ENCODE data around the gene NFKBIE. TPM values are rescaled to one million over a fixed set of nuclear protein-coding genes. Genes with fewer than 3 reads are reported as not detected.

The NFKBIE gene
- polyA plus RNA-seq, 1 donor (not counting 4 experiments of a cell fraction or from before 2014, with no cell fraction given), result 7.3 TPM

DNA sequence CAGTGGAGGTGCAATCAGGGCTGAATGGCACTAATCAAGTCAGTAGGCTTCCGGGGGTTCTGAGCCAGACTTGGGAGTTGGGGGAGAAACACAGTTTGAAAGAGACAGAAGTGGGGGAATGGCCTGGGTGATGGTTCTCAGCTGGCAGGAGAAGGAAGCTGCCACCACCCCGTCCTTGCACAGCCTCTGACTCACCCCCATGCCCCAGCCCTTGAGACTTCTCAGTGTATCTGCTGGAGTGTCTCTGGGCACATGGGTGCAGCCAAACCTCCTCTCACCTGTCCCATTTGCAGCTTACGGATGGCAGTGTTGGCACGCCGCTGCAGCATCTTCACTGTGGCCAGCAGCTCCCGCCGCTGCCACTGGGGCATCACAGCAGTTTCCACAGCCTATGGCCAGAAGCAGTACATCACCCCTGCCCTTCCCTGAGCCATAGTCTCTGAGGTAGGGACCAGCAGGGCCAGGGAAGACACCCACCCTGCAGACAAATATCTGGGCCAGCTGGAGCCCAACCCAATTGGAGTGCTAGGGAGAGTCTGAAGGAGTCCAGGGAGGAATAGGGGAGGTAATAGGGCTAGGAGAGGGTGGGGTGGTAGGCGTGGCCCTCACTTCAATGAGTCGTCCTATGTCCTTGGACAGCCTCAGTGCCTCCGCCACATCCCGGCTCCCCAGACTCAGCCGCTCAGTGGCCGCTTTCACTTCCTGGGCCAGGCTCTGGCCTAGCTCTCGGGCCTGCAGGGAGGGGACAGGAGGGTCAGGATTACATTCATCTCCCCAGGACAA lies 36.6 kb upstream of the NFKBIE start:
- Histone ChIP-seq H3K79me2 (ENCODE audit: control insufficient read depth, insufficient read depth, low read length) (no peaks in the 10 kb centered on the region), H3K36me3 (ENCODE audit: control insufficient read depth in 2 of 2, extremely low read depth in 1 of 2, insufficient read depth in 2 of 2, low read length in 2 of 2) (peaks cover 45 to 46% of the 10 kb centered on the region in 2 experiments), H3K9me3 (ENCODE audit: control insufficient read depth, low read depth, low read length) (no peaks in the 10 kb centered on the region), H3K9ac (ENCODE audit: control insufficient read depth, extremely low read depth, insufficient read depth, low read length) (no peak overlapping the region), H3K4me1 (ENCODE audit: control insufficient read depth, extremely low read depth, insufficient read depth, low read length) (peaks cover 7% of the 10 kb centered on the region), H2AFZ (ENCODE audit: control insufficient read depth, low read length) (no peak overlapping the region), H3K9me1 (ENCODE audit: control insufficient read depth, extremely low read depth, insufficient read depth, low read length) (peaks cover 2% of the 10 kb centered on the region), H3K27ac (ENCODE audit: control insufficient read depth, insufficient read depth, low read length) (no peak overlapping the region), H3K4me2 (ENCODE audit: control insufficient read depth, extremely low read depth, insufficient read depth, low read depth, low read length) (no peak overlapping the region), H3K4me3 (ENCODE audit: control insufficient read depth in 2 of 3, extremely low read depth in 1 of 3, insufficient read depth in 2 of 3, low read depth in 1 of 3, low read length in 3 of 3) (no peak overlapping the region), H4K20me1 (ENCODE audit: control insufficient read depth, extremely low read depth, insufficient read depth, low read length) (no peaks in the 10 kb centered on the region), H3K27me3 (ENCODE audit: control insufficient read depth, extremely low read depth, insufficient read depth, low read length) (peaks cover 18% of the 10 kb centered on the region)
- dilution Hi-C loops (cut with MboI; ENCODE audit: extremely low pct_ligation_motif_present, low sequenced_read_pairs), result no loop called here
- FAIRE-seq, result no peak
- no peak for TF ChIP-seq EZH2 (IDR thresholded peaks at IDR 0.05; ENCODE audit: low read length)
- TF ChIP-seq, protein P1, sequence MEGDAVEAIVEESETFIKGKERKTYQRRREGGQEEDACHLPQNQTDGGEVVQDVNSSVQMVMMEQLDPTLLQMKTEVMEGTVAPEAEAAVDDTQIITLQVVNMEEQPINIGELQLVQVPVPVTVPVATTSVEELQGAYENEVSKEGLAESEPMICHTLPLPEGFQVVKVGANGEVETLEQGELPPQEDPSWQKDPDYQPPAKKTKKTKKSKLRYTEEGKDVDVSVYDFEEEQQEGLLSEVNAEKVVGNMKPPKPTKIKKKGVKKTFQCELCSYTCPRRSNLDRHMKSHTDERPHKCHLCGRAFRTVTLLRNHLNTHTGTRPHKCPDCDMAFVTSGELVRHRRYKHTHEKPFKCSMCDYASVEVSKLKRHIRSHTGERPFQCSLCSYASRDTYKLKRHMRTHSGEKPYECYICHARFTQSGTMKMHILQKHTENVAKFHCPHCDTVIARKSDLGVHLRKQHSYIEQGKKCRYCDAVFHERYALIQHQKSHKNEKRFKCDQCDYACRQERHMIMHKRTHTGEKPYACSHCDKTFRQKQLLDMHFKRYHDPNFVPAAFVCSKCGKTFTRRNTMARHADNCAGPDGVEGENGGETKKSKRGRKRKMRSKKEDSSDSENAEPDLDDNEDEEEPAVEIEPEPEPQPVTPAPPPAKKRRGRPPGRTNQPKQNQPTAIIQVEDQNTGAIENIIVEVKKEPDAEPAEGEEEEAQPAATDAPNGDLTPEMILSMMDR (optimal IDR thresholded peaks at IDR 0.05 in 1 of 3, IDR thresholded peaks at IDR 0.05 in 1 of 3, conservative IDR thresholded peaks at IDR 0.05 in 1 of 3; ENCODE audit: extremely low read depth in 1 of 3, insufficient read depth in 2 of 3, low read length in 3 of 3), result no peak
- DNase-seq (ENCODE audit: low read depth, low spot score), result no peak

DNA sequence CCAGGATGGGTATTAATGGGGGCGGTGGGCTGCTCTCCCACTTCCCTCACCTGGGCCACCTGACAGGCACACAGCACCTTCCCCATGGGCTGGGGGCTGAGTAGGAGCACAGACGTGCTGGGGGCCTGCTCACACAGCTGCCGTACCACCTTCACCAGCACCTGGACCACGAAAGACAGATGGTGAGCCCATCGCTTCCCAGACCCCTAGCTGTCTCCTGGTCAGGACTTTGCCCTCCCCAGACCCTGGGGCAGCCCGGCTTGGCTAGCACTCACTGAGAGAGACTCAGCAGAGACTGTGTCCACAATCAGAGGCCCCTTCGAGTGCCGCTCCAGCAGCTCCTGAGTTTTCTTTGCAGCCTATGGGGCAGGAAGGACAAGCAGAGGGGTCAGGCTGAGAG lies 35.8 kb upstream of the NFKBIE start:
- TF ChIP-seq, protein P1 (optimal IDR thresholded peaks at IDR 0.05 in 1 of 3, IDR thresholded peaks at IDR 0.05 in 1 of 3, conservative IDR thresholded peaks at IDR 0.05 in 1 of 3; ENCODE audit: extremely low read depth in 1 of 3, insufficient read depth in 2 of 3, low read length in 3 of 3), result no peak
- no peak for TF ChIP-seq EZH2 (IDR thresholded peaks at IDR 0.05; ENCODE audit: low read length)
- no peak for DNase-seq (ENCODE audit: low read depth, low spot score)
- Histone ChIP-seq H3K9ac (ENCODE audit: control insufficient read depth, extremely low read depth, insufficient read depth, low read length) (no peak overlapping the region), H3K4me3 (ENCODE audit: control insufficient read depth in 2 of 3, extremely low read depth in 1 of 3, insufficient read depth in 2 of 3, low read depth in 1 of 3, low read length in 3 of 3) (no peak overlapping the region), H3K9me3 (ENCODE audit: control insufficient read depth, low read depth, low read length) (no peaks in the 10 kb centered on the region), H3K4me2 (ENCODE audit: control insufficient read depth, extremely low read depth, insufficient read depth, low read depth, low read length) (no peak overlapping the region), H3K36me3 (ENCODE audit: control insufficient read depth in 2 of 2, extremely low read depth in 1 of 2, insufficient read depth in 2 of 2, low read length in 2 of 2) (peaks cover 41 to 45% of the 10 kb centered on the region in 2 experiments), H4K20me1 (ENCODE audit: control insufficient read depth, extremely low read depth, insufficient read depth, low read length) (peaks cover 3% of the 10 kb centered on the region), H3K4me1 (ENCODE audit: control insufficient read depth, extremely low read depth, insufficient read depth, low read length) (peaks cover 7% of the 10 kb centered on the region), H3K9me1 (ENCODE audit: control insufficient read depth, extremely low read depth, insufficient read depth, low read length) (peaks cover 2% of the 10 kb centered on the region), H3K27me3 (ENCODE audit: control insufficient read depth, extremely low read depth, insufficient read depth, low read length) (peaks cover 27% of the 10 kb centered on the region), H3K79me2 (ENCODE audit: control insufficient read depth, insufficient read depth, low read length) (no peaks in the 10 kb centered on the region), H3K27ac (ENCODE audit: control insufficient read depth, insufficient read depth, low read length) (no peak overlapping the region), H2AFZ (ENCODE audit: control insufficient read depth, low read length) (no peak overlapping the region)
- FAIRE-seq, result no peak
- dilution Hi-C loops (cut with MboI; ENCODE audit: extremely low pct_ligation_motif_present, low sequenced_read_pairs), result no loop called here
